ELF-1 (cell line): Measurements from ENCODE around the gene NRAP.
A peak's percentile ranks its signal among the peaks of the same experiment; 100 is the strongest.
"Not testable (repeated sequence)": the region's sequence is repeated elsewhere in the genome, so short reads cannot be mapped to it uniquely, and the experiment has no call there.

Source experiments
- DNase-seq: peaks from one replicate; pipeline ENCODE4 v3.0.0-alpha.2; 2016; ENCODE audit warnings: low read depth, low spot score

Gene NRAP

DNA sequence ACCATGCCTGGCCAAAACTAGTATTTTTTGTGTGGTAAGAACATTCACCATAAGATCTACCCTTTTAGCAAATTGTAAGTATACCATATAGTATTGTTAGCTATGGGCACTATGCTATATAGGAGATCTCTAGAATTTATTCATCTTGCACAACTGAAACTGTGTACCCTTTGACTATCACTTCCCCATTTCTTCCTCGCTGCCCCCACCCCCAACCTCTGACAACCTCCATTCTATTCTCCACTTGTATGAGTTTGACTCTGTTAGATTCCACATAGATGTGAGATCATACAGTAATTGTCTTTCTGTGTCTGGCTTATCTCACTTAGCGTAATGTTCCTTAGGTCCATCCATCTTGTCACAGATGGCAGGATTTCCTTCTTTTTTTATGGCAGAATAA, 19.5 kb upstream of the NRAP start:
- no peak for DNase-seq

DNA sequence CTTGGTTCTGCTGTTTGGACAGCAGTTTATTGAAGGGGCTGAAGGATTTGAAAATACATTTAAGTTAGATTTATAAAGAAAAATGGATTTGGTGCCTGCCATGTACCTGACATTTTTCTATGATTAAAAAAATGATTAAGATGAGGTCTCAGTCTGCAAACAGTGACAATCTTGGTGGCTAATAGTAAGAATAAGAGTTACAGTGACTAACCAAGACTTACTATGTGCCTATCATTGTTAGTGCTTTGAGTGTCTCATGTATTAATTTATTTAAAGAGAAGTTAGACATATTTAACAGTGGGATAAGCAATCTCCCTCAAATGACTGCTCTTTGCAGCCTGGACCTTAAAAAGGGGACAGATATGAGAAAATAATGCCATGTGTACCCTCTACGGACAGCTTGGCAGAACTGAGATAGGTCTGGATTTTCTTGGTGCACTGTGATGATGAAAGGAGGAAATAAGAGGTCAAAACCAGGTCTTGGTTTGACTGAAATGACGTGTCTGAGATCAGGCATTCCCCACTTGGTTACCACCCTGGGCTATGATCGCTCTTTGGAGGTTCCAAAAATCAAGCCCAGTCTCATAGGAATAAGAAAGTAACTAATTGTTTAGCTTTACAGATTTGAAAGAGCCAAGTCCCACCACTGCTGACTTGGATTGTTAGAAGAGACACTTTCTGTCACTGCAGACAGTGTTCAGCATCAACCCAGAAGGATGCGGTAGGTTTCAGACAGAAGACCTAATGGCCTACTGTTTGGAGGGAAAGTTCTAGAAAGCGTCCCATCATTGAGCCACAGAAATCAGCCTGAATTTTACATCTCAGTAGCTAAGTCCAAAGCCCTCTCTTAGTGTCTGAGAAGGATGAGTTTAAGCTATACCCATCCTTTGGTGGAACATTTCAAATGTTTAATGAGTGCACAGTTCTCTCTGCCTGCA, 18.0 kb upstream of the NRAP start:
- DNase-seq: no peak

DNA sequence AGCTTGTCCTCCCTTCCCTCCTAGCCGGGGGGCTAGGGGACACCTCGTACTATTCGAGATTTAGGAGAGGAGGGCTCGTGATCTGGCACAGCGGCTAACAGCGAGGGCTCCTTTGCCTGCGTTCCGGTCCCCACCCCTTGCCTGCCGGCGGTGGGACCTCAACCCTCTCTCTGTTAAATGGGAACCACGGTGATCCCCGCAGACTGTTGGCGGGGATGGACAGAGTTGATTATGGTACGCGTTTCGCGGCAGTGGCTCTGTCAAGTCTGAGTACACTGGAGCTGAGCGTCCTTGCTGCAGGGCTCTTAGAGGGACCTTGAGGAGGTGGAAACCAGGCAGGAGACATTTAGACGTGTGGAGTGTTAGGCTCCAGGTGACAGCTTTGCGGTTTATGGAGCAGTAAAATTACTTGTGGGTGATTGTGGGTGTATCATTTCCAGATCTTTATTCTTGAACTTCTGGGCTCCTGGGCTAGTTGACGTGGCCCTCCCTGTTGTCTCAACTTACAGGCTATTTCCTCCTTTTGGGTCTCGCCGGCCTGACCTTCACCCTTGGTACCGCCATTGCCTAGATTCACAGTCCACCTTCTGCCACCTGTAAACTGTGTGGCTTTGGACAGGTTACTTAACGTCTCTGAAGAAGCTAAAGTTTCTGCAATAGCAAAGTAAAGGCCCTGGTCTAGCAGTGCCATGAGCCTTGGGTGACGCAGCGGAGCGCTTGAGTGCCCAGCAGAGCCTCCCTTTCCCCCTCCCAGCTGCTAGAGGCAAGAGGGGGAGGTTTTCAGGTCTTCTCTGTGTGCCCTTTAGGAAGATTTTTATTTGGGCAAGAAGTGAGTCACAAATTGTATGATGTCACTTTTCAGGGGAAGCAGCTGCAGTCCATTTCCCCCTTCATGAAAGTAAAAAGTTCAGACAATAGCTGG, 16.6 kb upstream of the NRAP start:
- no peak for DNase-seq

DNA sequence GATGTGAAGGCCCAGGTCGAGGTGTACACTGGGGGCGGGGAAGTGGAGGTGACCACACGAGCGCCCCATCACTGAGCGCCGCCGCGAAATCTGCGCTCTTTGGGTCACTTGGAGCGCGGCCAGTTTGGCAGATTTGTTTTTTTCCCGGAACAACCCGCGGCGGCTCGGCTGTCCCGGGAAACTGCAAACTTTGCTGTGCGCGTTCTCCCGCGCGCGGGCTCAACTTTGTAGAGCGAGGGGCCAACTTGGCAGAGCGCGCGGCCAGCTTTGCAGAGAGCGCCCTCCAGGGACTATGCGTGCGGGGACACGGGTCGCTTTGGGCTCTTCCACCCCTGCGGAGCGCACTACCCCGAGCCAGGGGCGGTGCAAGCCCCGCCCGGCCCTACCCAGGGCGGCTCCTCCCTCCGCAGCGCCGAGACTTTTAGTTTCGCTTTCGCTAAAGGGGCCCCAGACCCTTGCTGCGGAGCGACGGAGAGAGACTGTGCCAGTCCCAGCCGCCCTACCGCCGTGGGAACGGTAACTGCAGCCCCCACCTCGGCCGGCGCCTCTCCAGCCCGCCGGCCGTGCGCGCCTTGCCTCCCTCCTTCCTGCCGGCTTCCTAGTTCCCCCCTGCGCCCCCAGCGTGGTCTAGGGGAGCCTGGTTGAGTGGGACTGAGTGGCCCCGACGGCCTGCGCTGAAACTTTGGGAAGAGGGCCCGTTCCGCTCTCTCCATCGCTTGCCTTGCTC, 15.8 kb upstream of the NRAP start, which contains the start of gene CASP7:
TSS of gene CASP7 (plus strand) at position 450 of the 727 bp plus-strand sequence. CDS start 17,582 bp downstream, outside the sequence.
- peak; percentile 93 for DNase-seq

DNA sequence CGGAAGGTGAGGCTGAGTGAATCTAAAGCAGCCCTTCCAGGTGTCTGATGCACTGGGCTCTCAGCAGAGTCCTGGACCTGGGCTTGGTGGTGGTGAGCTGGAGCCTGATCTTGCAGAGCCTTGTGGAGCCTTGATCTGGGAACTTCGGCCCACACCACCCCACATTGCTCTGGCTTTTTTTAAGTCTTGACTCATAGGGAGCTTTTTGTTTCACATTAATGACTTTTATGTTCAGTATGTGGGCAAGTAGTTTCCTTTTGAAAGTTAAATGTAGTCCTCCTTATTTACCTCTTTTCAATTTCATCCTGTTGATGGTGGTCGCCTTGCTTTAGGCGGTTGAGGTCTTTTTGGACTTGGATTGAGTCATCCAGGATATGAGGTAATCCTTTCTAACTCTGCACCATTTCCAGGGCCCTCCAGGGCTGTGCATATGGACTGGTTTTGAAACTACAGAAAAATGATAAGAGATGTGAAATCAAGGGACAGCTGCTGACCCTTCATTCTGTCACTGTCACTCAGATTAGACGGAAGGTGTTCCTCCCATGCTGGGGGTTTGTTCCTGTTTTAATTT, 2.9 kb upstream of the NRAP start:
- no peak for DNase-seq

DNA sequence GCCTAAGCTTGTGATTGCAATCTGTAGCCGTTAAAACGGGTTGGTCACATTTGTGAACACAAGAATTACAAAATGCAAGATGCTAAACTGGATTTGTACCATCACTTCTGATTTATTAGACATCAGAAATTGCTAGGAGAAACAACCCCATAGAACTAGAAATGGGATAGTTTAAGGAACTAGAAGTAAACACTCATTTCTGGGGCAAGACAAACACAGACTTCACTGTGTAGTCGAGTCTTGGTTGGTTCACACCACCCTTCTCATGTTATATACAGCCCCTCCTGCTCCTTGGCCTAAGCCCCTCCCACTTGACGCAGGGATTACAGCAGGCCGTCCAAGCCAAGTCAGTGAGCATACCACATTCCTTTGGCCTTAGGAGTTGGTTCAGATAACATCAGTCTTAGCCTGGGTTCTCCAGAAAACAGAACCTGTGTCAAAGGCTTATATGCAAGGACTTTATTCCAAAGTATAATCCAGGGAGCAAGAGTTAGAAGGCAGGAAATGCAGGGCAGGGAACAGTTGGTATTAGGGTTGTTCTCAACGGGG, 2.0 kb upstream of the NRAP start:
- DNase-seq: peak; percentile 84

DNA sequence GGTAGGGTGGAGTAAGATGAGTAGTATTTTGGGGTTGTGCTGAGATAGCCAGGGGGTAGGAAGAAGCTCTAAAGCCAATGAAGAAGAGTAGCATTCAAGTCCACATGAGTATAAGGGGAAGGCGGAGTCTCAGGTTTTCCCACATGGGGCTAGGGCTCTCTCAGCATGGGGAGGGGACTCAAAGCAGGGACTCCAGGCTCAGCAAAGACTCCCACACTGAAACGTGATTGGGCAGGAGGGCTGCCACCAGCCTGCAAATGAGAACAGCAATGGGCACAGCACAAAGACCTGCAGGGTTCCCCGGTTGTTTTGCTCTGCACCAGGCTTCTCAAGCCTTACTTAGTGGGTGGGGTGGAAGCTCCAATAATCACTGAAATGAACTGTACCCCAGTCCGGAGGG, 1.5 kb upstream of the NRAP start:
- no peak for DNase-seq

DNA sequence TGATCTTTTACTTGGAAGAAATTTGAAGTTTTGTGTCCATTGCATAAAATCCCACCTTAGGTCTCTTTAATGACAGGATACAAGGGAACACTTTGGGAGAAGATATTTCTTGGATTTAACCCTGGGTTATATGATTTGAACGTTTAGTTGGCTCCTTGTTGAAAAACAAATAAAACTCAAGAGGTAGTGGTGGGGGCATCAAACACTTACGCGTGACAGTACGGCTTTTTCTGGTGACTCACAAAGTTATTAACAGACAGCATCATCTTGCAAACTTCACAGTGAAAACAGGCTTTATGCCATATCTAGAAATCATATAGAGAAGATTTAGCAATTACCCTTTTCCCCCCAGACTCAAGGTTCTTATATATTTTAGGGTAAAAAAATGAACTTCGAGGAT, 699 bp downstream of the NRAP start:
- no peak for DNase-seq

DNA sequence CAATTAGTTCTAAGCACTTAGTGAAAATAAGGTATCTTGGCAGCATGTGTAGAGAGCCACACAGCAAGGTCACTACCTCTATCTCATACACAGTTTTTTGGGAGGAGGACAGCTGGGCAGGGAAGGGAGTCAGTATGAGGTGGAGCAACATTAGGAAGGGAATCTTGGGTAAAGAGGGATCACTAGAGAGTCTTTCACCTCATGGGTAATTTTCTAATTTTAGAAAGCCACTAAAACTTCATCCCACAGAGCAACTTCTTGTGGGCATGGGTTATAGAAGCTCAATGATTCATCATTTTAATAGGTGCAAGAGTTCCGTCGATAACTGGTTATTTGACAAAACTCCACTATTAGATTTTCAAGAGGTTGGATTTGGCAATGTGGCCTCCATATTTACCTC, 2.5 kb downstream of the NRAP start:
- no peak for DNase-seq

DNA sequence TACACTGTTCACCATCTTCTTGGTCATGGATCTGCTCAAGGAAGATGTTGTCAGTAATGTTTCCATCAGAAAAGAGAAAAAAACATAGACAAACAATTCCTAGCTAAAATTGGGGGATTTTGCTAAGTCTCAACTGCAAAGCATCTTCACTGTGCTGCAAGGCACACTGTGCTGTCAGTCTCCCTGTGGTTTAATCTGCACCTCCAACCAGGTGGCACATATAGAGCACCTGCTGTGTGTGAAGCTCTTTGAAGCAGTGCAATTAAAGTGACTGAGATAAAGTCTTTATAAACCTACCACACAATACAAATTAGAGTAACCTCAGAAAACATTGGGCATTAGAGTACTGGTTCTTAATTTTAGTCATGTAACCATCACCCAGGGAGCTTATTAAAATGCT, 6.3 kb downstream of the NRAP start:
- DNase-seq: no peak

DNA sequence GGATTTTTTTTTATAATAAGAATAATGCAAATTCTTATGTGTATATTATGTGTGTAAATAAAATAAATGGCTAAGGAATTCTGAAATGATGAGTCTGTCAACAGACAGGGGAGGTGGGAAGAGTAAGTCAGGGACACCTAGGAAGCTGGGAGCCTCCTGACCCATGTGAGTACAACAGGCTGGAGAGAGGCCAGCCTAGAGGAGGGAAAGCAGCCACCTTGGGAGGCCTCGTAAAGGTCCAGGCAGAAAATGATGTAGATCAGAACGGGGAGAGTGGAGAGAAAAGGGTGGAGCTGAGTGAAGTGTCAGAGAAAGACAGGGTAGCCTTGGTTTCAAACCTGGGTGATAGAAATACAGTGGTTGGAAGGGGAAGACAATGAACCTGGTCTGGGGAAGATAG, 6.9 kb downstream of the NRAP start:
- DNase-seq: no peak

DNA sequence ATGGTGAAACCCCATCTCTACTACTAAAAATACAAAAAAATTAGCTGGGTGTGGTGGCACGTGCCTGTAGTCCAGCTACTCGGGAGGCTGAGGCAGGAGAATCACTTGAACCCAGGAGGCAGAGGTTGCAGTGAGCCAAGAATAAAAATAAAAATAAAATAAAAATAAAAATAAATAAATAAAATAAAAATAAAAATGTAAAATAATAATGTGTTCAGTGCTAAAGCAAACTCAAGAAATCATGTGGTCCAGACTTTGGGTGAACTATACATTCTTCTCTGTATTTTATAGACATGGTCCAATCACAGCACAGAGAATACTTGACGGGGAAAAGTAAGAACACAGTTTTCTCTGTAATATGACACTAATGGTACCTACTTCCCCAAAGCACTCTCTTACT, 11.4 kb downstream of the NRAP start:
- DNase-seq: not testable (repeated sequence)

DNA sequence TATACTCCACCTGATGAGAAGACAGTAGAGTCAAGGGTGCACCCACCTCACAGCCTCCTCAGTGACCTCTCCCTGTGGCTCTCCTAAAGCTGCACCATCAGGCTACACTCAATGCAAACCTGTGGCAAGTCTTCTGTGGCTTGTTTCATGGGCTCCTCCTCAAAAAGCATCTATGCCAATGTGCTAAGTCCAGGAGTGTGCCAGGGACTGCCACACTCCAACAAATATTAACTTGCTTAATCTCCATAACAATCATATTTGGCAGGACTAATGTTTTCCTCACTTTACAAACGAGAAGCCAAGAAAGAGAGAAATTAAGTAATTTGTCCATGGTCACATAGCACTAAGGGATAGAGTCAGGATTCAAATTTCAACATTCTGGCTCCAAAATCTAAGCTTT, 11.9 kb downstream of the NRAP start:
- DNase-seq: no peak

DNA sequence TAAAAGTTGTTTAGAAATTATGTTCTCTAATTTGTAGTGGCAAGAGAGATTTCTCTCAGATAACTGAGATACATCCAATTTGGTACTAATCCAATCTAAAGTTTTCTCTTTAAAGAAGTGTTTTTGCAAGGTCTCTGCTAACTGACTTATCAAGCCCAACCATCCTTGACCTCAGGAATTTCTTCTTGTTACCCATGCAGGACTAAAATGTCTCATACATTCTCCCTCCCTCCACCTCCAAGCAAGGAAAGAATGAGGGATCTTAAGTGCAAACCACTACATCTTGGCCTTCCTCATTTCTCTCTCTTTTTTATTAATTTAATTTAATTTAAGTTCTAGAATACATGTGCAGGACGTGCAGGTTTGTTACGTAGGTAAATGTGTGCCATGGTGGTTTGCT, 12.8 kb downstream of the NRAP start:
- DNase-seq: no peak

DNA sequence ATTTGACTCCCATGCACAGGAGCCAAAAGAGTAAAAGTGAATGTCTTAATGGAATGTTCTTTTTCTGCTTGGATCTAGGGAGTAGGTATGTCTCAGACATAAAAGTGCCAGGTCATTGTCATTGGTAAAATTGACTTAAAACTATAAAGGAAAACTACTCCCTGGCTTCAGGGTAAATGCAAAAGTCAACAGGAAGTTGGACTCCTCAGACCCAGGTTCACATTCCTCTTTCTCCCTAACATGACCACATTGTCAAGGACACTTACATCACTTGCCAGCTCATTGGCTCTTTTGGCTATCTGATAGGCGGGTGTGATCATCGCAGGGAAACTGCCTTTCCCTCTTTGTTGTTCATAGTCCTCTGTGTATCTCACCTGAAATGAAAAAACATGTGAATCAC, 13.7 kb downstream of the NRAP start:
- DNase-seq: no peak

DNA sequence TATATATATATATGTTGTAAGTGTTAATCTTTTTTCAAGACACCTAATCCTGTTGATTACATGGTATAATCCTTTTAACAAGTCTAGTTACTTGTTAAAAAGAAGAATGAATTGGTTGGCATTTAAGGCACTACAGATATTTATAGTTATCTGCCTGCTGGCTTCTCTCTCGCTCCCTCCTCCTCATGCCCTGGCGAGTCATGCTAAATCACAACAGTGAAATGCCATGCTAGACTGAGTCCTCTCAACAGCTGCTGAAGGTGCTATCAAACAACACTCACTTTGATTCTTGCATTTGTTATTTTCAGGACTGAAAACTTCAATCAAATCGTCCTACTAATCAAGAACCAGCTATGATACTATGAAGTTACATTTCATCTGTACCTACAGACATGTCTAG, 15.4 kb downstream of the NRAP start:
- no peak for DNase-seq

DNA sequence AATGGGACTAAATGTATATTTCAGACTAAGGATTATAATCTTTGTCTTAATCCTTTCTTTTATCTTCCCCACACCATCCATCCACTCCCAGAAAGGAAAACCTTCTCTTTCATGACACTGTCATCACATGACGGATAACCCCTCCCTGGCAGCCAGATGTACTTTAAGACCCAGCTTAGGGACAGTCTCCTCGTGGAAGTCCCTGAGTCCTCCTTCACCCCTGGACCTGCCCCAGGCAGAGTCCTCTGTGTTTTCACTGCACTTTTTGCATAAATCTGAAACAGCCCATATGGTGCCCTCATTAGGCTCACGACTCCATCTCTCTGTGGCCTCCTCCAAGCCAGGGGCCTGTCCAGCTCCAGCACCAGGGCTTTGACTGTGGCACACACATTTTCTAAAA, 16.0 kb downstream of the NRAP start:
- peak; percentile 10 for DNase-seq

DNA sequence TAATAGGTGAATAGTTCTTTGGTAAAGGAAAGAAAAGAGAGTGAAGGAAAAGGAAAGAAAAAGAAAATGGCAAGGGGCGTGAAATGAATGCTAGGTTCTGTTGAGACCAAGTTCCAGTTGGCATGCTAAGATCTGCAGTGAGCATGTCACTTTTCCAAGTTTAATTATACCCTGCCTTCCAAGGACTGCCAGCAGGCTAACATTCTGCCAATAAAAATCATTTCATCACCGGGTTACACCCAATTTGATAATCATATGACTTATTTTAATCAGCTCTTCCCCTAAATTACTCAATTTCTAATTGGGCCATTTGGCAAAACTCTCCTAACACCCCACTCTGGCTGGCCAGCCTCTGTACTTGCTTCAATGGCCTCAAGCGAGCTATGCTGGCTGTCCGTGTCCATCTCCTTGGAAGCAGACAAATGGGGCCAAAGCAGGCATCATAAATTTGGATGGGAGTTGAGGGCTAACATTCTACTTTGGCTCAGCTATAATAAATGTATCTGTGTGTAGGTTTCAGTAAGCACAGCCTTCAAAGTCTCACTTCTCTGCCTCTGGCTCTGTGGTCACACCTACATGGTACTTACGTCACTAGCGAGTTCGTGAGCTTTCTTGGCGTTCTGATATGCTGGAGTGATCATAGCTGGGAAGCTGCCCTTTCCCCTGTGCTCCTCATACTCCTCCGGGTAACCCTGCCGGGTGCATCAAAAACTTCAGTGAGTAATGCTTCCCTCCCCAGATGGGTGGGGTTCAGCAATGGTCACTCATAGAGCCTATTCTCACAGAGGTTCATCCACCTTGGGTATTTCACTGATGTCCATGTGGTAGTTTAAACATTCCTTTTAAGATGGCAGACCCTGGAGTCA, 17.3 kb downstream of the NRAP start:
- no peak for DNase-seq

DNA sequence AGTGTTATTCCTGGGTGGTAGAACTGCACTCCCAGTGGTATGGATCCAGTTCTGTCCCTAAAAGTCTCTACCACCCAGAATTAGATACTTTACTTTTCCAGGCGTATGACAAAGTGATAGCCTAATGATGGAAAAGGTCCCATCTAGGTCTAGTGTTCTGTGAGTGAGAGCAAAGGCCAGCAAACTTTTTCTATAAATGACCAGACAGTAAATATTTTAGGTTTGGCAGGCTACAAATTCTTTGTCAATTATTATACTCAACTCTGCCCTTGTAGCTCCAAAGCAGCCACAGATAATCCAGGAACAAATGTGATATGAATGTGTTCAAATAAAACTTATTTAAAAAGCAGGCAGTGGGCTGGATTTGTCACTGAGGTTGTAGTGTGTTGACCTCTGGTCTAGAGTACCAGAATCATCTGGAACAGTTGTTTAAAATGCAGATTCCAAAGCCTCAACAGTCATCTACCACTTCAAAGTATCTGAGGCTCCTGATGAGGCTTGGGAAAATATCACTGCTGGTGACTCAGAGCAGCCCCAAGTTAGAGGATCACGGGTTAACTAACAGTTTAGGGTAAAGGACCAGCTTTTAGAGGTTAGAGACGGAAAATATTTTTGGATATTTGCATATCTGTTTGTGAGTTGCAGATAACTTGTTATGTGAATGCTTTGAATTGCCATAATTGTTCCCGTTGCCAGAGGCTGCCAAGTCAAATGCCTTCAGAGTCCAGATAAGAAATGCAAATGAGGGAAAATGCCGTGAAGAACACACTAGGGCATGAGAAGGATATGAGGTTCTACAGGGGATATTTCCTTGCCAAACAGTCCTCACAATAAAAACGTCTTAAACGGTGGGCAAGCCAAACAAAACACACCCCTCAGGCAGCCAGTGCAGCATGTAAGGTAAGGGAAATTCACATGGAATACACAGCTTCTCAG, 19.4 kb downstream of the NRAP start:
- peak; percentile 24 for DNase-seq
